ENCODE data around the gene CUL4B.
"Not testable (repeated sequence)": the region's sequence is repeated elsewhere in the genome, so short reads cannot be mapped to it uniquely, and the experiment has no call there.

Gene CUL4B

GRCh38 chrX:120504569-120504968, 56.2 kb downstream of the CUL4B start:
- Histone ChIP-seq H3K4me3 (replicated peaks; ENCODE audit: insufficient read depth, low read length) (no peak overlapping the region), H3K27me3 (ENCODE audit: insufficient read depth, poor library complexity, severe bottlenecking) (no peaks in the 10 kb centered on the region), H3K27ac (replicated peaks) (no peak overlapping the region)
- DNase-seq (ENCODE audit: low read depth in 1 of 2, low spot score in 1 of 2): no peak
- TF ChIP-seq GABPA (IDR thresholded peaks at IDR 0.05; ENCODE audit: low read depth): no peak
- TF ChIP-seq, protein P1, sequence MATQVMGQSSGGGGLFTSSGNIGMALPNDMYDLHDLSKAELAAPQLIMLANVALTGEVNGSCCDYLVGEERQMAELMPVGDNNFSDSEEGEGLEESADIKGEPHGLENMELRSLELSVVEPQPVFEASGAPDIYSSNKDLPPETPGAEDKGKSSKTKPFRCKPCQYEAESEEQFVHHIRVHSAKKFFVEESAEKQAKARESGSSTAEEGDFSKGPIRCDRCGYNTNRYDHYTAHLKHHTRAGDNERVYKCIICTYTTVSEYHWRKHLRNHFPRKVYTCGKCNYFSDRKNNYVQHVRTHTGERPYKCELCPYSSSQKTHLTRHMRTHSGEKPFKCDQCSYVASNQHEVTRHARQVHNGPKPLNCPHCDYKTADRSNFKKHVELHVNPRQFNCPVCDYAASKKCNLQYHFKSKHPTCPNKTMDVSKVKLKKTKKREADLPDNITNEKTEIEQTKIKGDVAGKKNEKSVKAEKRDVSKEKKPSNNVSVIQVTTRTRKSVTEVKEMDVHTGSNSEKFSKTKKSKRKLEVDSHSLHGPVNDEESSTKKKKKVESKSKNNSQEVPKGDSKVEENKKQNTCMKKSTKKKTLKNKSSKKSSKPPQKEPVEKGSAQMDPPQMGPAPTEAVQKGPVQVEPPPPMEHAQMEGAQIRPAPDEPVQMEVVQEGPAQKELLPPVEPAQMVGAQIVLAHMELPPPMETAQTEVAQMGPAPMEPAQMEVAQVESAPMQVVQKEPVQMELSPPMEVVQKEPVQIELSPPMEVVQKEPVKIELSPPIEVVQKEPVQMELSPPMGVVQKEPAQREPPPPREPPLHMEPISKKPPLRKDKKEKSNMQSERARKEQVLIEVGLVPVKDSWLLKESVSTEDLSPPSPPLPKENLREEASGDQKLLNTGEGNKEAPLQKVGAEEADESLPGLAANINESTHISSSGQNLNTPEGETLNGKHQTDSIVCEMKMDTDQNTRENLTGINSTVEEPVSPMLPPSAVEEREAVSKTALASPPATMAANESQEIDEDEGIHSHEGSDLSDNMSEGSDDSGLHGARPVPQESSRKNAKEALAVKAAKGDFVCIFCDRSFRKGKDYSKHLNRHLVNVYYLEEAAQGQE (IDR thresholded peaks at IDR 0.05; ENCODE audit: insufficient replicate concordance, low read depth): no peak
- TF ChIP-seq SPI1 (IDR thresholded peaks at IDR 0.05; ENCODE audit: borderline replicate concordance, low read depth): no peak

GRCh38 chrX:120499301-120500072, 61.3 kb downstream of the CUL4B start:
- Histone ChIP-seq H3K27me3 (ENCODE audit: insufficient read depth, poor library complexity, severe bottlenecking) (no peaks in the 10 kb centered on the region), H3K27ac (replicated peaks) (no peak overlapping the region), H3K4me3 (replicated peaks; ENCODE audit: insufficient read depth, low read length) (no peak overlapping the region)
- TF ChIP-seq CTCF (IDR thresholded peaks at IDR 0.05; ENCODE audit: insufficient read depth, low read length) (no peak), SPI1 (IDR thresholded peaks at IDR 0.05; ENCODE audit: borderline replicate concordance, low read depth) (no peak), POLR2AphosphoS5 (IDR thresholded peaks at IDR 0.05; ENCODE audit: low read depth) (no peak), GABPA (IDR thresholded peaks at IDR 0.05; ENCODE audit: low read depth) (no peak)
- TF ChIP-seq, protein P1 (IDR thresholded peaks at IDR 0.05; ENCODE audit: insufficient replicate concordance, low read depth): no peak
- no peak for DNase-seq (ENCODE audit: low read depth in 1 of 2, low spot score in 1 of 2)

- not testable (repeated sequence) for H3K27me3 ChIP-seq (ENCODE audit: insufficient read depth, poor library complexity, severe bottlenecking); H3K4me3 ChIP-seq (replicated peaks; ENCODE audit: insufficient read depth, low read length); DNase-seq (ENCODE audit: low read depth in 1 of 2, low spot score in 1 of 2); H3K27ac ChIP-seq (replicated peaks)
These were observed 70.6 kb downstream of the CUL4B start for GRCh38 chrX:120490119-120490518.

GRCh38 chrX:120486786-120487185, 74.0 kb downstream of the CUL4B start:
- no peak overlapping the region for H3K27ac ChIP-seq (replicated peaks)

More at GRCh38 chrX:120486786-120487185, 74.0 kb downstream of the CUL4B start:
- Histone ChIP-seq H3K27me3 (ENCODE audit: insufficient read depth, poor library complexity, severe bottlenecking) (no peaks in the 10 kb centered on the region), H3K4me3 (replicated peaks; ENCODE audit: insufficient read depth, low read length) (no peak overlapping the region)
- TF ChIP-seq POLR2AphosphoS5 (IDR thresholded peaks at IDR 0.05; ENCODE audit: low read depth) (no peak), GABPA (IDR thresholded peaks at IDR 0.05; ENCODE audit: low read depth) (no peak), CTCF (IDR thresholded peaks at IDR 0.05; ENCODE audit: insufficient read depth, low read length) (no peak), SPI1 (IDR thresholded peaks at IDR 0.05; ENCODE audit: borderline replicate concordance, low read depth) (no peak)
- TF ChIP-seq, protein P1 (IDR thresholded peaks at IDR 0.05; ENCODE audit: insufficient replicate concordance, low read depth): no peak
- no peak for DNase-seq (ENCODE audit: low read depth in 1 of 2, low spot score in 1 of 2)
